ENCODE data around the gene CRACR2B.

DNA sequence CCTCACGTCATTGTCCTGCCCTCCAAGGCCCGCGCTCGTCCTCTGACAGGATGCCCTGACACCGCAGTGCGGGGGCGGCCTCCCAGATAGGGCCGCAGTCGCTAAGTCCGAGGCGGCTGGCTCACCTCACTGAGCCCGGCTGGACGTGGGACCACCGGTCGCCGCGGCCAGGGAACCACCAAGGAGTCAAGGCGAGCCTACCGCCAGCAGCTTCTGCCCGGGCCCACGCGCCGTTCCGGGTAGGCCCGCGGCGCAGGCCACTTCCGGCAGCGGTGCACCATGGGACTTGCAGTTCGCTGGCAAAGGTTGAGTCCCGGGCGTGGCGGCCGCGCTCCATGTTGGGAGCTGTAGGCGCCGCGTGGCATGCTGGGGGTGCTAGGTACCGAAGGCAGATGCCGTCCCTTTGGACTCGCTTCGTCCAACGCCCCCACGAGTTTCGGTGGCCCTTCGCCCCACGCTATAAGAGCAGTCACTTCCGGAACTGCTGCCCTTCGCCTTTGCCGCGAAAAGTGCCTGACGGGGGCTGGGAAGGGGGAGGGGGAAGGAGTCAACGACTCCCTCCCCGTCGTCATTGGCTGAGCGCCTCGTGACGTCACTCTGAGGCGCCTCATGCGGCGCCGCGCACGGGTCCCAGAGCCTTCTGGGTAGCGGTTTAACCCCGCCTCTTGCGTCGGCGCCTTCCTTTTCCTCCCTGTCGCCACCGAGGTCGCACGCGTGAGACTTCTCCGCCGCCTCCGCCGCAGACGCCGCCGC lies 18.3 kb upstream of the CRACR2B start, which contains the start of gene RPLP2:
- TF ChIP-seq POLR2A (IDR thresholded peaks at IDR 0.05; ENCODE audit: low read depth, low read length), result peak; percentile 94
- peak; percentile 98 for TF ChIP-seq POLR2AphosphoS5 (IDR thresholded peaks at IDR 0.05; ENCODE audit: low read depth, low read length)
- peak; percentile 97 for TF ChIP-seq TAF1 (IDR thresholded peaks at IDR 0.05; ENCODE audit: borderline replicate concordance, low read depth, low read length)
